Ovary (tissue), 9 donors: ENCODE data around the gene ZKSCAN8. TPM values are rescaled to one million over a fixed set of nuclear protein-coding genes. Genes with fewer than 3 reads are reported as not detected.

Experiments
- DNase-seq, 5 donors: peaks; one replicate each; pipeline ENCODE4 v3.0.0-alpha.2; 2019 to 2020
- H3K27ac ChIP-seq, 2 donors: fragments of 200-600 bp; one replicate each; pipeline versions ENCODE4 v1.5.1 to v1.8.0; 2019 to 2022
- H3K27me3 ChIP-seq: fragments of 200-600 bp; one replicate; pipeline ENCODE4 v1.8.0; 2022
- H3K36me3 ChIP-seq: fragments of 200-600 bp; sonication (generic); one replicate; pipeline ENCODE4 v1.5.1; 2019
- H3K4me1 ChIP-seq: one replicate; pipeline ENCODE4 v1.8.1; 2013; ENCODE audit warnings: mild to moderate bottlenecking, moderate library complexity; ENCODE audit not compliant: insufficient read depth
- H3K4me3 ChIP-seq: fragments of 200-600 bp; sonication (generic); one replicate; pipeline ENCODE4 v1.5.1; 2017
- H3K9me3 ChIP-seq, 2 donors: fragments of 200-600 bp in 1 of 2; sonication (generic) in 1 of 2; one replicate each; pipeline versions ENCODE4 v1.5.1 to v1.8.1; 2013 to 2019; ENCODE audit warnings: mild to moderate bottlenecking in 1 of 2, moderate library complexity in 1 of 2
- CTCF ChIP-seq, 3 donors: fragments of 450-650 bp in 2 of 3; fragments of 200-600 bp in 1 of 3; IDR thresholded peaks; one replicate each; pipeline versions ENCODE4 v1.5.1 to v1.8.0; 2016 to 2022; ENCODE audit warnings: antibody characterized with exemption in 3 of 3, mild to moderate bottlenecking in 1 of 3
- EP300 ChIP-seq: sonication (generic); formaldehyde crosslinking; IDR thresholded peaks from one replicate; pipeline ENCODE4 v1.6.1; 2017; ENCODE audit warnings: antibody characterized with exemption
- POLR2A ChIP-seq: fragments of 450-650 bp; IDR thresholded peaks from one replicate; pipeline ENCODE4 v1.6.1; 2017; ENCODE audit warnings: antibody characterized with exemption, mild to moderate bottlenecking, moderate library complexity
- WGBS, 3 donors: extraction: QIAGEN DNeasy Blood & Tissue Kit in 1 of 3; methylation state at CpG; one replicate each; pipeline versions ENCODE4 v1.1.5 to v1.1.7; 2013 to 2017; 5-methylcytosine and 5-hydroxymethylcytosine counted together
- intact Hi-C, 4 donors: fragments of 100-400 bp; cut with DNase I; formaldehyde crosslinking; loops; one replicate each; pipeline versions ENCODE4 v1.11.0 to v1.15.1; 2022 to 2023
- polyA plus RNA-seq, 2 donors: library from polyadenylated mRNA; stranded (reverse); fragments of 200-250 nt in 1 of 2; fragments of 350-450 nt in 1 of 2; fragmentation: Illumina TruSeq in 1 of 2; extraction: RNeasy Lipid Tissue Mini Kit (QIAGEN cat#74804) in 1 of 2; gene quantifications; one replicate each; pipeline ENCODE4 v1.2.3, GENCODE V29; 2013 to 2014
- total RNA-seq, 7 donors: library from RNA; depleted of rRNA in 2 of 7; stranded (reverse); fragments of >200 nt in 2 of 7; fragmentation: NEBNext Ultra II Directional in 3 of 7; extraction: Animal tissue kit (Norgen Biotek cat#: 25700) in 3 of 7; gene quantifications; one replicate each; pipeline versions ENCODE4 v1.1.0 to v1.2.4, GENCODE V29; 2016 to 2023
- donor health status: DM: no; HTN: no; CAD: no; lungs with moderate emphysema.
- donor health status: DM: no; HTN: no; CAD: no.
- donor health status: Bipolar disorder and iron deficiency.
- donor health status: DM: yes; HTN: yes; CAD: no.
- donor health status: DM: no; HTN: no; CAD: no.
- donor health status: DM: yes; HTN: yes; CAD: no.

Gene ZKSCAN8
- total and polyA plus RNA-seq, 9 donors, result 13.6 to 44.6 (median 30.9) TPM

DNA sequence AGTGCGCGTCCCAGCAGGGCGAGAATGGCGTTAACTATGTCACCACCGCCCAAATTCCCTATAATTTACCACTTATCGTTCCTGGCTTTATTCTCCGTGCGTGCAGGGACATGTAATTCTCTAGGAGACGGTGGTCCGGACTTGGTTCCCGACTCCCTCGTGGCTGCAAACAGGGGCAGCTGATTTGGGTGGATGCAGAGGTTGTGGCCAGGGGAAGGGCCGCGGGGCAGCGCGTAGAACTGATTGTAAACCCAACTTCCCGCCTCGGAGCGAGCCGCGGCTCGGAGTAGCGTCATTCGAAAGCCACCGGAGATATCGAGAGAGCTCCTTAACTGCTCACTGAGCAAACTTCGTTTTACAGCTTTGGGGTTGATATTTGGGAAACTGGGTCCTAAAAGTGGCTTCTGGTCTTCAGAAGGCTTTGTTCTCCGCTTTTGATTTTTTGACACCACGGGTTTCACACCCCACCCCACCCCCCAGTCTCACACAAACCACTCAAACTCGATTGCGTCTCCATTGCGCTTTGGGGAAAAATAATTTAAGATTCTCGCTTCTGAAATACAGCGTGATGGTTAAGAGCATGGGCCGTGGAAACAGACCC is 65.9 kb downstream of the ZKSCAN8 start:
- peak overlapping the region; percentile 13 for H3K4me3 ChIP-seq
- WGBS, 3 donors, result 2 to 3% (median 3%) methylated on average over 35 of the region's 35 CpGs
- H3K4me1 ChIP-seq, result no peaks in the 10 kb centered on the region

GRCh38 chr6:28208111-28208659 is 66.5 kb downstream of the ZKSCAN8 start:
- peak overlapping the region; percentile 13 for H3K4me3 ChIP-seq
- WGBS, 3 donors, result 7 to 8% (median 7%) methylated on average over 23 of the region's 23 CpGs
- TF ChIP-seq EP300 (no peak), POLR2A (no peak), CTCF (IDR thresholded peaks at IDR 0.05) (no peak)

More for the DNA sequence above, 65.9 kb downstream of the ZKSCAN8 start:
- H3K9me3 ChIP-seq, result no peaks in the 10 kb centered on the region
- H3K27me3 ChIP-seq, result peaks cover 5% of the 10 kb centered on the region
- intact Hi-C loops, result no loop called here
- DNase-seq, result no peak
- TF ChIP-seq POLR2A (no peak), CTCF (IDR thresholded peaks at IDR 0.05) (no peak), EP300 (no peak)
- no peak overlapping the region for H3K27ac ChIP-seq
- H3K36me3 ChIP-seq, result no peaks in the 10 kb centered on the region

More at GRCh38 chr6:28208111-28208659, 66.5 kb downstream of the ZKSCAN8 start:
- intact Hi-C loops, result no loop called here
- H3K4me1 ChIP-seq, result no peaks in the 10 kb centered on the region
- no peaks in the 10 kb centered on the region for H3K9me3 ChIP-seq
- no peak for DNase-seq
- peaks cover 5% of the 10 kb centered on the region for H3K27me3 ChIP-seq
- H3K36me3 ChIP-seq, result no peaks in the 10 kb centered on the region
- H3K27ac ChIP-seq, result no peak overlapping the region

Other genes starting within 250 kb of the ZKSCAN8 start
- not detected for gene OR2B2, start 229.5 kb upstream of the ZKSCAN8 start, total RNA-seq
- not detected for gene OR2B2, start 229.5 kb upstream of the ZKSCAN8 start, polyA plus RNA-seq
- not detected for gene OR2B6, start 184.6 kb upstream of the ZKSCAN8 start, total RNA-seq
- not detected for gene OR2B6, start 184.6 kb upstream of the ZKSCAN8 start, polyA plus RNA-seq
- gene ZNF165, start 61.3 kb upstream of the ZKSCAN8 start, total RNA-seq, result 1 to 10 TPM in 3 of 7 donors, under 1 TPM in 4; 0.24 to 2.3 (median 0.82) TPM
- under 1 TPM; 0.52 to 0.61 TPM for gene ZNF165, start 61.3 kb upstream of the ZKSCAN8 start, polyA plus RNA-seq
- gene ZSCAN16, start 17.3 kb upstream of the ZKSCAN8 start, total RNA-seq, result 1 to 10 TPM; 2.6 to 4.4 (median 3.1) TPM
- 1 to 10 TPM; 3.2 to 4.0 TPM for gene ZSCAN16, start 17.3 kb upstream of the ZKSCAN8 start, polyA plus RNA-seq
- gene ZSCAN9, start 83.4 kb downstream of the ZKSCAN8 start, total RNA-seq, result 10 to 100 TPM in 6 of 7 donors, 1 to 10 TPM in 1; 10.0 to 17.5 (median 13.7) TPM
- 10 to 100 TPM; 12.5 to 16.9 TPM for gene ZSCAN9, start 83.4 kb downstream of the ZKSCAN8 start, polyA plus RNA-seq
- gene ZKSCAN4, start 110.4 kb downstream of the ZKSCAN8 start, total RNA-seq, result 1 to 10 TPM; 1.5 to 8.0 (median 6.0) TPM
- 1 to 10 TPM; 5.1 to 7.0 TPM for gene ZKSCAN4, start 110.4 kb downstream of the ZKSCAN8 start, polyA plus RNA-seq
- 1 to 10 TPM in 5 of 7 donors, under 1 TPM in 2; 0.34 to 2.4 (median 1.8) TPM for gene NKAPL, start 117.4 kb downstream of the ZKSCAN8 start, total RNA-seq
- gene NKAPL, start 117.4 kb downstream of the ZKSCAN8 start, polyA plus RNA-seq, result 1 to 10 TPM; 1.4 to 1.5 TPM
- 10 to 100 TPM; 11.8 to 32.0 (median 23.1) TPM for gene ZSCAN26, start 125.3 kb downstream of the ZKSCAN8 start, total RNA-seq
- gene ZSCAN26, start 125.3 kb downstream of the ZKSCAN8 start, polyA plus RNA-seq, result 10 to 100 TPM; 21.6 to 29.2 TPM
- gene PGBD1, start 139.7 kb downstream of the ZKSCAN8 start, total RNA-seq, result 1 to 10 TPM; 2.1 to 5.0 (median 3.5) TPM
- gene PGBD1, start 139.7 kb downstream of the ZKSCAN8 start, polyA plus RNA-seq, result 1 to 10 TPM; 1.8 to 3.5 TPM
- gene ZSCAN31, start 194.3 kb downstream of the ZKSCAN8 start, total RNA-seq, result 10 to 100 TPM; 14.1 to 40.1 (median 21.9) TPM
- gene ZSCAN31, start 194.3 kb downstream of the ZKSCAN8 start, polyA plus RNA-seq, result 10 to 100 TPM; 12.1 to 20.8 TPM
- 1 to 10 TPM; 2.6 to 8.2 (median 7.2) TPM for gene ZKSCAN3, start 208.1 kb downstream of the ZKSCAN8 start, total RNA-seq
- 1 to 10 TPM; 2.0 to 5.0 TPM for gene ZKSCAN3, start 208.1 kb downstream of the ZKSCAN8 start, polyA plus RNA-seq